HL-60 (cell line): ENCODE results near the gene RAP1A.
"Not testable (repeated sequence)": the region's sequence is repeated elsewhere in the genome, so short reads cannot be mapped to it uniquely, and the experiment has no call there.

ENCODE experiments used
- GABPA ChIP-seq: IDR thresholded peaks from 2 replicates; pipeline ENCODE4 v1.6.1; 2012; ENCODE audit warnings: low read depth
- POLR2AphosphoS5 ChIP-seq: IDR thresholded peaks from 2 replicates; pipeline ENCODE4 v1.6.1; 2012; ENCODE audit warnings: low read depth

DNA sequence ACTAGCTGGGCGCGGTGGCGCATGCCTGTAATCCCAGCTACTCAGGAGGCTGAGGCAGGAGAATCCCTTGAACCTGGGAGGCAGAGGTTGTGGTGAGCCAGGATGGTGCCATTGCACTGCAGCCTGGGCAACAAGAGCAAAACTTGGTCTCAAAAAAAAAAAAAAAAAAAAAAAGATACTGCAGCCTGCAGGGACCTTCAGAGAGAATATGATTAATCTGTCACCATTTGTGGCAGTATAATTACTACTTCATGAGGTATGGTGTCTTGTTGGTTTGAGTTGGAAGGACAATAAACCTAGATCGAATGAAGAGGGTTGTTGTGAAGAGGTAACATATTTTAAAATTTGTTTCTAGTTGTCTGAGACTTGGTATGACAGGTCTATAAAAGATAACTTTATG lies 13.2 kb downstream of the RAP1A start:
- not testable (repeated sequence) for TF ChIP-seq GABPA, POLR2AphosphoS5
